H1 (cell line): ENCODE results near the gene EWSR1. TPM values are rescaled to one million over a fixed set of nuclear protein-coding genes. Genes with fewer than 3 reads are reported as not detected.

Source experiments
- CTCF ChIA-PET: fragments of 300-600 bp; sonication (Branson Sonifier 250); formaldehyde crosslinking; loops from one replicate; lab custom pipeline; 2021; ENCODE audit not compliant: partially characterized antibody; lab: Charles Lee
- POLR2A ChIA-PET: fragments of 300-600 bp; sonication (Branson Sonifier 250); formaldehyde crosslinking; loops from one replicate; lab custom pipeline; 2021; ENCODE audit warnings: inconsistent platforms; ENCODE audit not compliant: partially characterized antibody; lab: Charles Lee
- DNase-seq, 2 experiments: peaks; one replicate each; pipeline versions ENCODE4 v3.0.0 to v3.0.0-alpha.2; 2010 to 2022; ENCODE audit warnings: low spot score in 2 of 2, low read depth in 1 of 2, mixed read lengths in 1 of 2
- FAIRE-seq: peaks from 2 replicates; lab custom pipeline; 2011; peaks lifted over from hg19 to GRCh38; lab: Jason Lieb, UNC
- H2AFZ ChIP-seq: 2 replicates; pipeline ENCODE4 v1.8.1; 2012; ENCODE audit warnings: low read length, inconsistent platforms
- H2AK5ac ChIP-seq: 2 replicates; pipeline ENCODE4 v1.6.1; 2013; ENCODE audit warnings: low read depth, low read length
- H2BK120ac ChIP-seq: replicated peaks from 2 replicates; pipeline ENCODE3; 2013; ENCODE audit warnings: low read depth, low read length, inconsistent platforms
- H2BK12ac ChIP-seq: 2 replicates; pipeline ENCODE4 v1.6.1; 2013; ENCODE audit warnings: low read depth, low read length
- H2BK15ac ChIP-seq: 2 replicates; pipeline ENCODE4 v1.6.1; 2013; ENCODE audit warnings: low read length
- H2BK20ac ChIP-seq: 2 replicates; pipeline ENCODE4 v1.6.1; 2013; ENCODE audit warnings: low read length
- H2BK5ac ChIP-seq: 2 replicates; pipeline ENCODE4 v1.6.1; 2013; ENCODE audit warnings: low read depth, low read length
- H3K14ac ChIP-seq: 2 replicates; pipeline ENCODE4 v1.6.1; 2013; ENCODE audit warnings: inconsistent platforms; ENCODE audit not compliant: insufficient read length
- H3K18ac ChIP-seq: 2 replicates; pipeline ENCODE4 v1.6.1; 2013; ENCODE audit warnings: low read length; ENCODE audit errors: extremely low read depth
- H3K23ac ChIP-seq: 2 replicates; pipeline ENCODE4 v1.6.1; 2013; ENCODE audit warnings: inconsistent platforms; ENCODE audit not compliant: insufficient read length
- H3K23me2 ChIP-seq: 2 replicates; pipeline ENCODE4 v1.6.1; 2013; ENCODE audit warnings: low read depth, low read length
- H3K27ac ChIP-seq: 2 replicates; pipeline ENCODE4 v1.6.1; 2011; ENCODE audit warnings: low read depth, low read length, inconsistent platforms
- H3K27me3 ChIP-seq, 4 experiments: replicated peaks in 1 of 4; 1 replicate in 1 of 4; 2 replicates in 3 of 4; pipeline versions ENCODE4 v1.6.1 to v1.8.1; 2011 to 2013; ENCODE audit warnings: low read length in 3 of 4, mild to moderate bottlenecking in 3 of 4, inconsistent platforms in 2 of 4, mixed read lengths in 2 of 4, moderate library complexity in 1 of 4; ENCODE audit not compliant: control insufficient read depth in 3 of 4, insufficient read depth in 3 of 4; ENCODE audit errors: extremely low read depth in 1 of 4
- H3K36me3 ChIP-seq, 4 experiments: 2 replicates each; pipeline versions ENCODE4 v1.6.1 to v1.8.1; 2011 to 2013; ENCODE audit warnings: mild to moderate bottlenecking in 4 of 4, low read length in 3 of 4, moderate library complexity in 2 of 4, control low read depth in 1 of 4, inconsistent platforms in 1 of 4; ENCODE audit not compliant: insufficient read depth in 4 of 4, control insufficient read depth in 2 of 4
- H3K4ac ChIP-seq: replicated peaks from 2 replicates; pipeline ENCODE3; 2013; ENCODE audit warnings: low read length, low read depth, mixed read lengths, inconsistent platforms; ENCODE audit not compliant: insufficient read length
- H3K4me1 ChIP-seq, 4 experiments: replicated peaks in 1 of 4; 1 replicate in 1 of 4; 2 replicates in 3 of 4; pipeline versions ENCODE4 v1.6.1 to v1.8.1; 2011 to 2013; ENCODE audit warnings: low read length in 3 of 4, inconsistent platforms in 2 of 4, mixed read lengths in 1 of 4; ENCODE audit not compliant: insufficient read depth in 4 of 4, control insufficient read depth in 3 of 4
- H3K4me2 ChIP-seq, 2 experiments: 2 replicates each; pipeline versions ENCODE4 v1.6.1 to v1.8.1; 2011 to 2013; ENCODE audit warnings: low read depth in 2 of 2, low read length in 2 of 2, control low read depth in 1 of 2, inconsistent platforms in 1 of 2, mild to moderate bottlenecking in 1 of 2; ENCODE audit not compliant: insufficient read depth in 1 of 2
- H3K4me3 ChIP-seq, 4 experiments: fragments of 200-600, 300-600 bp in 1 of 4; sonication (generic), shearing (Covaris generic), sonication (Bioruptor Twin) in 1 of 4; 2 replicates each; pipeline versions ENCODE4 v1.5.1 to v1.8.1; 2011 to 2016; ENCODE audit warnings: low read length in 4 of 4, low read depth in 3 of 4, control low read depth in 2 of 4, inconsistent platforms in 2 of 4, mild to moderate bottlenecking in 2 of 4, mixed read lengths in 1 of 4, moderate library complexity in 1 of 4; ENCODE audit not compliant: insufficient read depth in 2 of 4; ENCODE audit errors: extremely low read depth in 1 of 4
- H3K56ac ChIP-seq: replicated peaks from 2 replicates; pipeline ENCODE3; 2013; ENCODE audit warnings: low read depth, mild to moderate bottlenecking, mixed read lengths, low read length, inconsistent platforms; ENCODE audit not compliant: insufficient read length
- H3K79me1 ChIP-seq: 2 replicates; pipeline ENCODE4 v1.6.1; 2013; ENCODE audit warnings: low read depth, low read length, control low read depth
- H3K79me2 ChIP-seq, 2 experiments: 2 replicates each; pipeline versions ENCODE4 v1.6.1 to v1.8.1; 2012 to 2013; ENCODE audit warnings: low read length in 2 of 2, mild to moderate bottlenecking in 2 of 2, inconsistent platforms in 1 of 2; ENCODE audit not compliant: insufficient read depth in 2 of 2, control insufficient read depth in 1 of 2
- H3K9ac ChIP-seq, 4 experiments: replicated peaks in 1 of 4; 1 replicate in 1 of 4; 2 replicates in 3 of 4; pipeline versions ENCODE4 v1.6.1 to v1.8.1; 2011 to 2013; ENCODE audit warnings: low read depth in 3 of 4, low read length in 3 of 4, control low read depth in 2 of 4, mild to moderate bottlenecking in 2 of 4, moderate library complexity in 2 of 4, inconsistent platforms in 1 of 4; ENCODE audit errors: extremely low read depth in 1 of 4
- H3K9me3 ChIP-seq, 2 experiments: 2 replicates each; pipeline versions ENCODE4 v1.6.1 to v1.8.1; 2012 to 2013; ENCODE audit warnings: mild to moderate bottlenecking in 2 of 2, moderate library complexity in 2 of 2, control low read depth in 1 of 2, inconsistent platforms in 1 of 2, low read depth in 1 of 2, low read length in 1 of 2, mixed read lengths in 1 of 2; ENCODE audit not compliant: insufficient read depth in 2 of 2
- H4K20me1 ChIP-seq, 2 experiments: replicated peaks in 1 of 2; 2 replicates each; pipeline versions ENCODE3 to v1.8.1; 2011 to 2013; ENCODE audit warnings: inconsistent platforms in 2 of 2, low read length in 2 of 2, mild to moderate bottlenecking in 1 of 2; ENCODE audit not compliant: insufficient read depth in 2 of 2, control insufficient read depth in 1 of 2
- H4K5ac ChIP-seq: 2 replicates; pipeline ENCODE4 v1.6.1; 2013; ENCODE audit warnings: low read length, low read depth, mixed read lengths, inconsistent platforms; ENCODE audit not compliant: insufficient read length
- H4K8ac ChIP-seq: 2 replicates; pipeline ENCODE4 v1.8.0; 2013; ENCODE audit warnings: mild to moderate bottlenecking, moderate library complexity, low read length, inconsistent platforms; ENCODE audit not compliant: insufficient read depth; ENCODE audit errors: extremely low read depth
- H4K91ac ChIP-seq: replicated peaks from 2 replicates; pipeline ENCODE3; 2013; ENCODE audit warnings: low read length, mixed read lengths, inconsistent platforms; ENCODE audit not compliant: insufficient read length
- CEBPB ChIP-seq: IDR thresholded peaks from 2 replicates; pipeline ENCODE4 v1.6.1; 2012; ENCODE audit warnings: low read depth, low read length
- POLR2A ChIP-seq, 2 experiments: IDR thresholded peaks; 1 replicate in 1 of 2; 2 replicates in 1 of 2; pipeline ENCODE4 v1.6.1; 2011; ENCODE audit warnings: low read depth in 2 of 2, low read length in 2 of 2, mild to moderate bottlenecking in 2 of 2; ENCODE audit errors: control extremely low read depth in 1 of 2
- POLR2AphosphoS5 ChIP-seq: IDR thresholded peaks from 2 replicates; pipeline ENCODE4 v1.6.1; 2011; ENCODE audit warnings: low read depth, low read length
- RNF2 ChIP-seq: fragments of 200-900, 300-1000 bp; sonication (generic); IDR thresholded peaks from 2 replicates; pipeline ENCODE4 v1.7.1; 2016; ENCODE audit warnings: borderline replicate concordance, low read depth, mild to moderate bottlenecking, antibody characterized with exemption, low read length; ENCODE audit not compliant: poor library complexity, severe bottlenecking; ENCODE audit errors: missing control alignments
- TAF7 ChIP-seq: optimal IDR thresholded peaks from 2 replicates; pipeline ENCODE3; 2011; ENCODE audit warnings: low read depth, mild to moderate bottlenecking, inconsistent platforms, low read length, moderate library complexity, borderline replicate concordance
- WGBS, 2 experiments: shearing (Covaris generic) in 1 of 2; methylation state at CpG; one replicate each; pipeline versions ENCODE4 v1.1.6 to v1.1.7; 2013 to 2015; ENCODE audit warnings: low lambda C conversion rate in 2 of 2, mixed read lengths in 2 of 2, inconsistent platforms in 1 of 2, low coverage in 1 of 2, missing lambda C conversion rate in 1 of 2; ENCODE audit not compliant: insufficient replicate concordance in 2 of 2, insufficient coverage in 1 of 2, insufficient read length in 1 of 2; ENCODE audit errors: extremely low coverage in 1 of 2, missing lambda C conversion rate in 1 of 2; 5-methylcytosine and 5-hydroxymethylcytosine counted together
- polyA plus RNA-seq, 7 experiments: library from polyadenylated mRNA; depleted of rRNA in 3 of 7; stranded (reverse) in 5 of 7; unstranded in 2 of 7; fragments of >200 nt in 5 of 7; fragments of 200-250 nt in 2 of 7; gene quantifications; 1 replicate in 5 of 7; 2 replicates in 1 of 7; 4 replicates in 1 of 7; pipeline versions ENCODE4 v1.2.1 to v1.2.3, GENCODE V29; 2011 to 2013; ENCODE audit warnings: missing spikeins in 2 of 7, mixed read lengths in 2 of 7
- total RNA-seq: library from RNA; stranded (reverse); fragmentation: NEBNext Ultra II Directional; extraction: Animal tissue kit (Norgen Biotek cat#: 25700); gene quantifications from 2 replicates; pipeline ENCODE4 v1.2.1, GENCODE V29; 2021
- TF ChIP-seq, protein P1 (sequence below): IDR thresholded peaks from 2 replicates; pipeline ENCODE4 v1.6.1; 2012; ENCODE audit warnings: low read length, inconsistent platforms

The EWSR1 gene
- total and polyA plus RNA-seq, 2 of the 8 experiments (the other 6 are each of a cell fraction or from before 2014, with no cell fraction given), result 387 to 930 TPM

DNA sequence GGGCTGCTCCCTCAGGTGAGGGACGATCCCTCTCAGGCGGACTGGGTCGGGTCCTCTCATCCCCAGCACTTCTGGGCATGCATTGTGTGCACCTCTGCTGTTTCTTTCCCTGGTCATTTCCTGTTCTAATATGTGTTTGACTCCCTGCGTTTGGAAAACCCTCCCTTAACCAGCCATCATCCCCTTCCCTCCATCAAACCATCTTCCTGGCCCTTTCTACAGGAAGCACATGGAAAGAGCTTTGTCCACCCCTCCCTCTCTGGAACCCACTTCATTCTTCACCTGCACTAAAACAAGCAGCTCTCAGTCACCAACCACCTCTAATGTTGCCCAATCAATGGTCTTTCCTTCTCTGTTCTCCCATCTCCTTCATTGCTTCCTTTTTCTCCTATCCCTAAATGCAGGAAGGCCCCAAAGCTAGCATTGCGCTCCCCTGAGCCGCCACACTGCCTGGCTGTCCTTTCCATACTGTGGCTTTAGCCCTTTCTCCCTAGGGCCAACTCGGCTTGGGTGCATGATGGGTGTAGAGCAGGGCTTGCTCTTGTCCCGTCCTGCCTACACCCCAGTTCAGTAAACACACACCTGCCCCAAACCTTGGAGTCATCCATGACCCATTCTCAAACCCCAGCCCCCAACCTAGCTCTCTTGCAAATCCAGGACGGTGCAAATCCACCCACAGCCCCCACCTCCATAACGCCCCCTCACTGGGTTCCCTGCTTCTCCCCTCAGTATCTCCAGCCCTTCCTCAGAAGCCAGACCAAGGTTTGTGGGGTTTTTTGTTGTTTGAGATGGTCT lies 32.9 kb downstream of the EWSR1 start:
- Histone ChIP-seq H3K9me3 (no peaks in the 10 kb centered on the region), H3K4ac (no peak overlapping the region), H3K56ac (no peak overlapping the region), H3K9ac (no peak overlapping the region), H3K79me2 (no peaks in the 10 kb centered on the region), H3K23ac (no peak overlapping the region), H2AK5ac (no peak overlapping the region), H4K91ac (no peak overlapping the region), H3K36me3 (peaks cover 37 to 50% (median 38%) of the 10 kb centered on the region in 4 experiments), H3K4me2 (no peak overlapping the region), H3K27ac (no peak overlapping the region), H3K4me3 (no peak overlapping the region), H2BK5ac (no peak overlapping the region), H2BK20ac (no peak overlapping the region), H4K8ac (no peak overlapping the region), H3K14ac (no peak overlapping the region), H4K20me1 (peaks cover 10 to 19% of the 10 kb centered on the region in 2 experiments), H3K79me1 (no peaks in the 10 kb centered on the region; the same call in 1 of the 2 replicates), H2BK12ac (no peak overlapping the region), H3K18ac (no peak overlapping the region), H2BK120ac (no peak overlapping the region), H3K4me1 (peaks cover 0 to 6% (median 1%) of the 10 kb centered on the region in 4 experiments; a peak in 3 of 7 replicates), H2AFZ (no peak overlapping the region), H2BK15ac (no peak overlapping the region), H3K27me3 (no peaks in the 10 kb centered on the region), H3K23me2 (no peaks in the 10 kb centered on the region), H4K5ac (no peak overlapping the region)
- POLR2A ChIA-PET, result interaction anchor here (0.5 to 9.1 kb wide), 12 partner anchors 8 to 275 kb away, joined by 3 to 147 read pairs (median 13); partner anchors contain the start of genes EWSR1, RASL10A and RHBDD3
- TF ChIP-seq POLR2AphosphoS5, result peak; percentile 83
- TF ChIP-seq RNF2, result no peak
- TF ChIP-seq, protein P1, sequence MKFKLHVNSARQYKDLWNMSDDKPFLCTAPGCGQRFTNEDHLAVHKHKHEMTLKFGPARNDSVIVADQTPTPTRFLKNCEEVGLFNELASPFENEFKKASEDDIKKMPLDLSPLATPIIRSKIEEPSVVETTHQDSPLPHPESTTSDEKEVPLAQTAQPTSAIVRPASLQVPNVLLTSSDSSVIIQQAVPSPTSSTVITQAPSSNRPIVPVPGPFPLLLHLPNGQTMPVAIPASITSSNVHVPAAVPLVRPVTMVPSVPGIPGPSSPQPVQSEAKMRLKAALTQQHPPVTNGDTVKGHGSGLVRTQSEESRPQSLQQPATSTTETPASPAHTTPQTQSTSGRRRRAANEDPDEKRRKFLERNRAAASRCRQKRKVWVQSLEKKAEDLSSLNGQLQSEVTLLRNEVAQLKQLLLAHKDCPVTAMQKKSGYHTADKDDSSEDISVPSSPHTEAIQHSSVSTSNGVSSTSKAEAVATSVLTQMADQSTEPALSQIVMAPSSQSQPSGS, result peak; percentile 72; the same call in 1 of the 2 replicates
- no peak for TF ChIP-seq TAF7
- TF ChIP-seq POLR2A (IDR thresholded peaks at IDR 0.05; ENCODE audit: control extremely low read depth in 1 of 2, low read depth in 2 of 2, low read length in 2 of 2), result peak in 1 of 2 experiments; percentile 84; a peak in 2 of 3 replicates
- 0 out of 2 replicates have a peak, but pooled peaks have one; percentile 10 for TF ChIP-seq CEBPB
- DNase-seq, result peak in 1 of 2 experiments; percentile 52
- CTCF ChIA-PET, result interaction anchor here (1.3 to 4.8 kb wide), 3 partner anchors 11 to 27 kb away, joined by 4 to 41 read pairs (median 6); no protein-coding TSS in a partner anchor
- WGBS, 2 experiments, result 88% methylated on average over 10 of the region's 10 CpGs; no CpG with 5 or more reads in 1 of the 2 experiments
- no peak for FAIRE-seq
